ENCODE results near the gene PYGO1. TPM values are rescaled to one million over a fixed set of nuclear protein-coding genes. Genes with fewer than 3 reads are reported as not detected.
"Not testable (repeated sequence)": the region's sequence is repeated elsewhere in the genome, so short reads cannot be mapped to it uniquely, and the experiment has no call there.

PYGO1 gene
- total RNA-seq, 2 experiments from 2014 or later = not detected

DNA sequence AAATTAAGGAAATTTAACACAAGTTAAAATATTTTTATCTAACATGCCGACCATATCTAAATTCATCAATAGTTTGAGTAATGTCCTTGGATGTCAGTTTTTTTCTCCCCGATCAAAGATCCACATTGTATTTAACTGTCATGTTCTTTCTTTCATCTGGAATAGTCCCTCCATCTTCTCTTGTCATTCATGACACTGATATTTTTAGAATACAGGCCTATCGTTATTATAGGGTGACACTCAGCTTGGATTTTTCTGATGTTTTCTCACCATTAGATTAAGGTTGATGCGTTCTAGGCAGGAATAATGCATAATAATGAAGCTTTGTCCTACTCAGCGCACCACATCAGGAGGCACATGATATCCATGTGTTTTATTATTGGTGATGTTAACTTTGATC, 13.2 kb upstream of the PYGO1 start:
- no peak overlapping the region for H3K27ac ChIP-seq (ENCODE audit: low read depth, low read length, poor library complexity, severe bottlenecking)
- POLR2A ChIA-PET = interaction anchor here (1.4 kb wide), 1 partner anchor 9 kb away, joined by 4 read pairs; no protein-coding TSS in a partner anchor
- no peak for TF ChIP-seq EZH2phosphoT487 (IDR thresholded peaks at IDR 0.05; ENCODE audit: borderline replicate concordance, low read depth, low read length)
- TF ChIP-seq, protein P1, sequence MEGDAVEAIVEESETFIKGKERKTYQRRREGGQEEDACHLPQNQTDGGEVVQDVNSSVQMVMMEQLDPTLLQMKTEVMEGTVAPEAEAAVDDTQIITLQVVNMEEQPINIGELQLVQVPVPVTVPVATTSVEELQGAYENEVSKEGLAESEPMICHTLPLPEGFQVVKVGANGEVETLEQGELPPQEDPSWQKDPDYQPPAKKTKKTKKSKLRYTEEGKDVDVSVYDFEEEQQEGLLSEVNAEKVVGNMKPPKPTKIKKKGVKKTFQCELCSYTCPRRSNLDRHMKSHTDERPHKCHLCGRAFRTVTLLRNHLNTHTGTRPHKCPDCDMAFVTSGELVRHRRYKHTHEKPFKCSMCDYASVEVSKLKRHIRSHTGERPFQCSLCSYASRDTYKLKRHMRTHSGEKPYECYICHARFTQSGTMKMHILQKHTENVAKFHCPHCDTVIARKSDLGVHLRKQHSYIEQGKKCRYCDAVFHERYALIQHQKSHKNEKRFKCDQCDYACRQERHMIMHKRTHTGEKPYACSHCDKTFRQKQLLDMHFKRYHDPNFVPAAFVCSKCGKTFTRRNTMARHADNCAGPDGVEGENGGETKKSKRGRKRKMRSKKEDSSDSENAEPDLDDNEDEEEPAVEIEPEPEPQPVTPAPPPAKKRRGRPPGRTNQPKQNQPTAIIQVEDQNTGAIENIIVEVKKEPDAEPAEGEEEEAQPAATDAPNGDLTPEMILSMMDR (conservative IDR thresholded peaks at IDR 0.05; ENCODE audit: low read length) = no peak

GRCh38 chr15:55599439-55599838, 11.3 kb upstream of the PYGO1 start:
- CTCF ChIA-PET (ENCODE audit: unreplicated experiment) = no interaction called here
- TF ChIP-seq, protein P1 (conservative IDR thresholded peaks at IDR 0.05; ENCODE audit: low read length) = no peak
- no peak for TF ChIP-seq EZH2phosphoT487 (IDR thresholded peaks at IDR 0.05; ENCODE audit: borderline replicate concordance, low read depth, low read length)
- POLR2A ChIA-PET = interaction anchor here (1.1 kb wide), 1 partner anchor 14 kb away, joined by 3 read pairs; no protein-coding TSS in a partner anchor

More for the DNA sequence above, 13.2 kb upstream of the PYGO1 start:
- Histone ChIP-seq H3K4me2 (ENCODE audit: low read length) (no peak overlapping the region), H3K4me3 (ENCODE audit: low read depth, low read length, poor library complexity, severe bottlenecking) (no peak overlapping the region), H3K9me2 (ENCODE audit: insufficient read depth, low read length) (no peaks in the 10 kb centered on the region), H3K4me1 (ENCODE audit: insufficient read depth, low read length, poor library complexity, severe bottlenecking) (no peaks in the 10 kb centered on the region), H4K20me1 (ENCODE audit: insufficient read depth, low read length) (no peaks in the 10 kb centered on the region), H3K9me3 (ENCODE audit: low read length) (no peaks in the 10 kb centered on the region), H3K79me2 (ENCODE audit: insufficient read depth, low read depth, low read length) (no peaks in the 10 kb centered on the region), H2AFZ (ENCODE audit: low read length) (no peak overlapping the region), H3K36me3 (ENCODE audit: insufficient read depth, low read length) (no peaks in the 10 kb centered on the region)
- BruUV-seq (replicated peaks) = no TSS peak
- CTCF ChIA-PET (ENCODE audit: unreplicated experiment) = no interaction called here
- intact Hi-C loops (cut with micrococcal nuclease; ENCODE audit: unreplicated experiment) = no loop called here
- no peak for DNase-seq (ENCODE audit: low spot score)

DNA sequence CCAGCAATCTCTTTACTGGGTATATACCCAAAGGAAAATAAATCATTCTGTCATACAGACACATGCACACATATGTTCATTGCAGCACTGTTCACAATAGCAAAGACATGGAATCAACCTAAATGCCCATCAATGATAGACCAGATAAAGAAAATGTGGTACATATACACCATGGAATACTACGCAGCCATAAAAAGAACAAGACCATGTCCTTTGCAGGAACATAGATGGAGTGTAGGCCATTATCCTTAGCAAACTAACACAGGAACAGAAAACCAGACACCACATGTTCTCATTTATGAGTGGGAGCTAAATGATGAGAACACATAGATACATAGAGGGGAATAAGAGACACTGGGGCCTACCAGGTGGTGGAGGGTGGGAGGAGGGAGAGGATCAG, 4.9 kb upstream of the PYGO1 start:
- H3K4me3 ChIP-seq (ENCODE audit: low read depth, low read length, poor library complexity, severe bottlenecking); H3K9me2 ChIP-seq (ENCODE audit: insufficient read depth, low read length); H3K4me2 ChIP-seq (ENCODE audit: low read length); CTCF ChIA-PET (ENCODE audit: unreplicated experiment); H3K79me2 ChIP-seq (ENCODE audit: insufficient read depth, low read depth, low read length); H3K9me3 ChIP-seq (ENCODE audit: low read length); BruUV-seq (replicated peaks); H2AFZ ChIP-seq (ENCODE audit: low read length); H3K36me3 ChIP-seq (ENCODE audit: insufficient read depth, low read length); DNase-seq (ENCODE audit: low spot score); H3K27ac ChIP-seq (ENCODE audit: low read depth, low read length, poor library complexity, severe bottlenecking); H3K4me1 ChIP-seq (ENCODE audit: insufficient read depth, low read length, poor library complexity, severe bottlenecking); POLR2A ChIA-PET; H4K20me1 ChIP-seq (ENCODE audit: insufficient read depth, low read length): not testable (repeated sequence)
- intact Hi-C loops (cut with micrococcal nuclease; ENCODE audit: unreplicated experiment) = loop anchor here (2.0 kb wide), 1 partner anchor 48 kb away; no protein-coding TSS in a partner anchor

More at GRCh38 chr15:55599439-55599838, 11.3 kb upstream of the PYGO1 start:
- H3K4me1 ChIP-seq (ENCODE audit: insufficient read depth, low read length, poor library complexity, severe bottlenecking) = no peaks in the 10 kb centered on the region
- intact Hi-C loops (cut with micrococcal nuclease; ENCODE audit: unreplicated experiment) = no loop called here
- BruUV-seq (replicated peaks) = no TSS peak
- H3K79me2 ChIP-seq (ENCODE audit: insufficient read depth, low read depth, low read length) = no peaks in the 10 kb centered on the region
- no peak overlapping the region for H3K4me3 ChIP-seq (ENCODE audit: low read depth, low read length, poor library complexity, severe bottlenecking)
- no peak overlapping the region for H3K4me2 ChIP-seq (ENCODE audit: low read length)
- no peaks in the 10 kb centered on the region for H3K36me3 ChIP-seq (ENCODE audit: insufficient read depth, low read length)
- no peak for DNase-seq (ENCODE audit: low spot score)
- H3K27ac ChIP-seq (ENCODE audit: low read depth, low read length, poor library complexity, severe bottlenecking) = no peak overlapping the region
- H3K9me3 ChIP-seq (ENCODE audit: low read length) = no peaks in the 10 kb centered on the region
- no peaks in the 10 kb centered on the region for H3K9me2 ChIP-seq (ENCODE audit: insufficient read depth, low read length)
- no peak overlapping the region for H2AFZ ChIP-seq (ENCODE audit: low read length)
- no peaks in the 10 kb centered on the region for H4K20me1 ChIP-seq (ENCODE audit: insufficient read depth, low read length)

All from OCI-LY7 (cell line).